HCT116 (cell line): Measurements from ENCODE around the gene NETO1. TPM values are rescaled to one million over a fixed set of nuclear protein-coding genes. Genes with fewer than 3 reads are reported as not detected.

Experiments
- ATAC-seq: fragments of 200-7000 bp; cut with Tn5 transposase; 2 replicates; pipeline ENCODE4 v1.9.1; 2020; ENCODE audit warnings: mild to moderate bottlenecking, moderate library complexity
- BruUV-seq: library from RNA; stranded (reverse); fragments of 400-500 nt; replicated peaks from 2 replicates; lab custom pipeline; 2021; lab: Mats Ljungman, UMichigan
- CTCF ChIA-PET: fragments of 300-600 bp; sonication (Branson Sonifier 250); formaldehyde crosslinking; loops from one replicate; lab custom pipeline; 2021; ENCODE audit warnings: antibody characterized with exemption; lab: Charles Lee
- POLR2A ChIA-PET: fragments of 300-600, 350-600 bp; sonication (Branson Sonifier 250); formaldehyde crosslinking; loops from one replicate; lab custom pipeline; 2021; ENCODE audit warnings: antibody characterized with exemption; lab: Charles Lee
- RAD21 ChIA-PET, 2 experiments: fragments of 300-600 bp; sonication (Branson Sonifier 250); formaldehyde crosslinking; loops; one replicate each; lab custom pipeline; 2023; ENCODE audit warnings: low total read pairs in 2 of 2; ENCODE audit not compliant: uncharacterized antibody in 2 of 2, unreplicated experiment in 2 of 2, low non-redundant PET in 1 of 2; lab: Charles Lee
- DNase-seq: peaks from one replicate; pipeline ENCODE4 v3.0.0-alpha.2; 2010; ENCODE audit warnings: low read depth, low spot score
- H2AFZ ChIP-seq: fragments of 200-600 bp; shearing (Covaris generic), sonication (generic); 2 replicates; pipeline ENCODE4 v1.6.1; 2017; ENCODE audit warnings: low read depth, mixed run types, mixed read lengths, antibody characterized with exemption, low read length; ENCODE audit not compliant: poor library complexity, severe bottlenecking
- H3K27ac ChIP-seq: 2 replicates; pipeline ENCODE4 v1.5.1; 2012; ENCODE audit warnings: low read depth, low read length
- H3K27me3 ChIP-seq: fragments of 200-600 bp; sonication (generic); 2 replicates; pipeline ENCODE4 v1.6.1; 2016; ENCODE audit warnings: mixed run types, low read length, mixed read lengths; ENCODE audit not compliant: insufficient read depth
- H3K36me3 ChIP-seq, 2 experiments: fragments of 200-500 bp in 1 of 2; fragments of 200-600 bp in 1 of 2; sonication (Bioruptor generic) in 1 of 2; sonication (generic) in 1 of 2; 2 replicates each; pipeline versions ENCODE4 v1.5.1 to v1.6.1; 2014 to 2016; ENCODE audit warnings: low read length in 2 of 2, inconsistent platforms in 1 of 2, mixed read lengths in 1 of 2, mixed run types in 1 of 2; ENCODE audit not compliant: insufficient read depth in 2 of 2, control insufficient read depth in 1 of 2
- H3K4me1 ChIP-seq, 2 experiments: fragments of 200-600 bp in 1 of 2; sonication (generic) in 1 of 2; 2 replicates each; pipeline versions ENCODE4 v1.5.1 to v1.6.1; 2012 to 2017; ENCODE audit warnings: low read length in 2 of 2, inconsistent platforms in 1 of 2, mild to moderate bottlenecking in 1 of 2, mixed read lengths in 1 of 2, mixed run types in 1 of 2, moderate library complexity in 1 of 2; ENCODE audit not compliant: insufficient read depth in 2 of 2, control insufficient read depth in 1 of 2
- H3K4me2 ChIP-seq: fragments of 200-600 bp; sonication (generic); 2 replicates; pipeline ENCODE4 v1.6.1; 2017; ENCODE audit warnings: mixed run types, low read length, mixed read lengths
- H3K4me3 ChIP-seq, 2 experiments: fragments of 200-600 bp in 1 of 2; sonication (generic) in 1 of 2; replicated peaks in 1 of 2; 2 replicates each; pipeline ENCODE4 v1.5.1; 2011 to 2016; ENCODE audit warnings: low read length in 2 of 2, control low read depth in 1 of 2, low read depth in 1 of 2, mild to moderate bottlenecking in 1 of 2, mixed read lengths in 1 of 2, mixed run types in 1 of 2
- H3K79me2 ChIP-seq: fragments of 200-600 bp; sonication (generic); 2 replicates; pipeline ENCODE4 v1.6.1; 2017; ENCODE audit warnings: mild to moderate bottlenecking, mixed run types, low read length, moderate library complexity, mixed read lengths; ENCODE audit not compliant: insufficient read depth
- H3K9ac ChIP-seq: fragments of 200-600 bp; sonication (generic); 2 replicates; pipeline ENCODE4 v1.6.1; 2016; ENCODE audit warnings: low read length, mixed read lengths
- H3K9me2 ChIP-seq: fragments of 200-600 bp; sonication (generic), shearing (Covaris generic); 2 replicates; pipeline ENCODE4 v1.6.1; 2017; ENCODE audit warnings: mixed run types, mild to moderate bottlenecking, moderate library complexity; ENCODE audit not compliant: insufficient read depth
- H3K9me3 ChIP-seq, 2 experiments: fragments of 200-500 bp in 1 of 2; fragments of 200-600 bp in 1 of 2; sonication (Bioruptor generic) in 1 of 2; sonication (generic) in 1 of 2; 2 replicates each; pipeline ENCODE4 v1.6.1; 2014 to 2017; ENCODE audit warnings: low read length in 2 of 2, mixed read lengths in 2 of 2, inconsistent platforms in 1 of 2, low read depth in 1 of 2, mild to moderate bottlenecking in 1 of 2, mixed run types in 1 of 2, moderate library complexity in 1 of 2; ENCODE audit not compliant: control insufficient read depth in 1 of 2, insufficient read depth in 1 of 2
- H4K20me1 ChIP-seq: fragments of 200-600 bp; sonication (generic), shearing (Covaris generic); 2 replicates; pipeline ENCODE4 v1.6.1; 2017; ENCODE audit warnings: mixed run types, mild to moderate bottlenecking, moderate library complexity; ENCODE audit not compliant: insufficient read depth
- CBX3 ChIP-seq: IDR thresholded peaks from 2 replicates; pipeline ENCODE4 v1.6.1; 2012; ENCODE audit warnings: low read depth
- CEBPB ChIP-seq: IDR thresholded peaks from 2 replicates; pipeline ENCODE4 v1.6.1; 2012; ENCODE audit warnings: low read depth
- CTCF ChIP-seq, 3 experiments: fragments of 200-600 bp in 1 of 3; sonication (generic) in 1 of 3; IDR thresholded peaks in 2 of 3; conservative IDR thresholded peaks in 1 of 3; 2 replicates each; pipeline ENCODE4 v1.5.1; 2012 to 2017; ENCODE audit warnings: low read depth in 2 of 3, low read length in 2 of 3, antibody characterized with exemption in 1 of 3, borderline replicate concordance in 1 of 3, control low read depth in 1 of 3, mild to moderate bottlenecking in 1 of 3, mixed read lengths in 1 of 3, mixed run types in 1 of 3, moderate library complexity in 1 of 3; ENCODE audit not compliant: insufficient read depth in 1 of 3
- EZH2phosphoT487 ChIP-seq: fragments of 200-600 bp; IDR thresholded peaks from 2 replicates; pipeline ENCODE4 v1.6.1; 2018; ENCODE audit warnings: antibody characterized with exemption, borderline replicate concordance
- FOSL1 ChIP-seq: IDR thresholded peaks from 2 replicates; pipeline ENCODE4 v1.6.1; 2012; ENCODE audit warnings: low read depth
- JUND ChIP-seq: IDR thresholded peaks from 2 replicates; pipeline ENCODE4 v1.6.1; 2012
- MAX ChIP-seq: IDR thresholded peaks from 2 replicates; pipeline ENCODE4 v1.6.1; 2012
- TCF7L2 ChIP-seq: IDR thresholded peaks from 2 replicates; pipeline ENCODE4 v1.7.0; 2011; ENCODE audit warnings: borderline replicate concordance, inconsistent platforms; ENCODE audit not compliant: insufficient read depth, insufficient read length; ENCODE audit errors: extremely low read depth
- YY1 ChIP-seq: IDR thresholded peaks from 2 replicates; pipeline ENCODE4 v1.6.1; 2011; ENCODE audit warnings: low read length, low read depth, moderate library complexity, mild to moderate bottlenecking; ENCODE audit not compliant: insufficient replicate concordance; ENCODE audit errors: extremely low read depth
- ZFX ChIP-seq: fragments of 450-650 bp; IDR thresholded peaks from 2 replicates; pipeline ENCODE4 v1.6.1; 2017
- intact Hi-C: fragments of 100-400 bp; cut with micrococcal nuclease; formaldehyde crosslinking; loops from 2 replicates; pipeline ENCODE4 v1.10.0; 2022
- total RNA-seq: library from RNA; stranded (reverse); gene quantifications from one replicate; pipeline ENCODE4 v1.2.1, GENCODE V29; 2021; ENCODE audit not compliant: unreplicated experiment
- TF ChIP-seq, protein P1 (sequence below): IDR thresholded peaks from 2 replicates; pipeline ENCODE4 v1.6.1; 2011; ENCODE audit warnings: mild to moderate bottlenecking, low read length, moderate library complexity; ENCODE audit not compliant: insufficient replicate concordance; ENCODE audit errors: extremely low read depth

Gene NETO1
- total RNA-seq, 1 experiment from 2014 or later = not detected

DNA sequence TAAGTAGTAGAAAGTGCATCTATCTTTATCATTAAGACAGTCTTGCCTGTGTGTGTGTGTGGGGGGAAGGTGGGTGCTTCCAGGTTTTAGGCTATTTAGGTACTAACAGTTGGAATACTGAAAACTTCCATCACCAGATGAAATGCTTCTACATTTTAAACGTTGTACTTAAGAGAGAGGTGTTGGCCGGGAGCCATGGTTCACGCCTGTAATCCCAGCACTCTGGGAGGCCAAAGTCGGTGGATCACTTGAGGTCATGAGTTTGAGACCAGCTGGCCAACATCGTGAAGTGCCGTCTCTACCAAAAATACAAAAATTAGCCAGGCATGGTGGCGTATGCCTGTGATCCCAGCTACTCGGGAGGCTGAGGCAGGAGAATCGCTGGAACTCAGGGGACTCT lies 4.0 kb downstream of the NETO1 start:
- TF ChIP-seq CEBPB = no peak
- TF ChIP-seq CBX3 = no peak
- TF ChIP-seq ZFX = no peak
- TF ChIP-seq JUND = no peak
- no peak overlapping the region for H3K27ac ChIP-seq
- DNase-seq (no peak), ATAC-seq (no peak)
- no peaks in the 10 kb centered on the region for H3K4me1 ChIP-seq
- H2AFZ ChIP-seq = no peak overlapping the region
- no peak overlapping the region for H3K4me3 ChIP-seq
- H3K9ac ChIP-seq = no peak overlapping the region
- H3K27me3 ChIP-seq = no peaks in the 10 kb centered on the region
- H4K20me1 ChIP-seq = no peaks in the 10 kb centered on the region
- no TSS peak for BruUV-seq
- CTCF ChIA-PET = no interaction called here
- H3K79me2 ChIP-seq = no peaks in the 10 kb centered on the region
- no peaks in the 10 kb centered on the region for H3K36me3 ChIP-seq
- no peaks in the 10 kb centered on the region for H3K9me2 ChIP-seq
- intact Hi-C loops = no loop called here
- peaks cover 5 to 14% of the 10 kb centered on the region in 2 experiments; a peak in 2 of 4 replicates for H3K9me3 ChIP-seq
- H3K4me2 ChIP-seq = no peak overlapping the region
- POLR2A ChIA-PET = no interaction called here
- RAD21 ChIA-PET = no interaction called here

DNA sequence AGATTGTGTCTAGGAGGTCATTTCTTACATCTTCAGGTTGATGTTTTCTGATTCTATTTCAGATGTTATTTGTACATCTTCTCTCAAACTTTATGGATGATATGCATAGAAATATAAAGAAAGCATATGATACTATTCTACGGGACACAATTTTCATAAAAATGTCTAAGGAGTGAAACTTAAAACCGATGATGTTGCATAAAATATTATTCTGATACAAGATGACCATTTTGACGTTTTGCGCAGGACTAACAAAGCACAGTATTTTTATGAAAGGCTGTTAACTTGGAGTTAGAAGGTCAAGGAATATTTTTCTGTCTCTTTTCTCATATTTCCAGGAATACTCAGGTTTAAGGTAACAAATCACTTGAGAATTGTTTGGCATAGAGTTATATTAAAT lies 8.7 kb downstream of the NETO1 start:
- Histone ChIP-seq H3K4me1 (no peaks in the 10 kb centered on the region), H4K20me1 (no peaks in the 10 kb centered on the region), H2AFZ (no peak overlapping the region), H3K9ac (no peak overlapping the region), H3K9me2 (no peaks in the 10 kb centered on the region), H3K79me2 (no peaks in the 10 kb centered on the region), H3K4me2 (no peak overlapping the region), H3K36me3 (no peaks in the 10 kb centered on the region), H3K9me3 (peaks cover 0 to 17% of the 10 kb centered on the region in 2 experiments; a peak in 2 of 4 replicates), H3K4me3 (no peak overlapping the region), H3K27ac (no peak overlapping the region), H3K27me3 (no peaks in the 10 kb centered on the region)
- no peak for TF ChIP-seq TCF7L2
- no peak for TF ChIP-seq YY1
- no peak for TF ChIP-seq EZH2phosphoT487
- TF ChIP-seq CTCF (IDR thresholded peaks at IDR 0.05 in 2 of 3, conservative IDR thresholded peaks at IDR 0.05 in 1 of 3; ENCODE audit: borderline replicate concordance in 1 of 3, insufficient read depth in 1 of 3, low read depth in 2 of 3, low read length in 2 of 3) = no peak
- TF ChIP-seq FOSL1 = no peak
- no peak for TF ChIP-seq ZFX
- no peak for TF ChIP-seq CEBPB
- TF ChIP-seq MAX = no peak
- TF ChIP-seq, protein P1, sequence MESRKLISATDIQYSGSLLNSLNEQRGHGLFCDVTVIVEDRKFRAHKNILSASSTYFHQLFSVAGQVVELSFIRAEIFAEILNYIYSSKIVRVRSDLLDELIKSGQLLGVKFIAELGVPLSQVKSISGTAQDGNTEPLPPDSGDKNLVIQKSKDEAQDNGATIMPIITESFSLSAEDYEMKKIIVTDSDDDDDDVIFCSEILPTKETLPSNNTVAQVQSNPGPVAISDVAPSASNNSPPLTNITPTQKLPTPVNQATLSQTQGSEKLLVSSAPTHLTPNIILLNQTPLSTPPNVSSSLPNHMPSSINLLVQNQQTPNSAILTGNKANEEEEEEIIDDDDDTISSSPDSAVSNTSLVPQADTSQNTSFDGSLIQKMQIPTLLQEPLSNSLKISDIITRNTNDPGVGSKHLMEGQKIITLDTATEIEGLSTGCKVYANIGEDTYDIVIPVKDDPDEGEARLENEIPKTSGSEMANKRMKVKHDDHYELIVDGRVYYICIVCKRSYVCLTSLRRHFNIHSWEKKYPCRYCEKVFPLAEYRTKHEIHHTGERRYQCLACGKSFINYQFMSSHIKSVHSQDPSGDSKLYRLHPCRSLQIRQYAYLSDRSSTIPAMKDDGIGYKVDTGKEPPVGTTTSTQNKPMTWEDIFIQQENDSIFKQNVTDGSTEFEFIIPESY = no peak
- no TSS peak for BruUV-seq
- intact Hi-C loops = no loop called here
- ChIA-PET POLR2A (no interaction called here), RAD21 (no interaction called here), CTCF (no interaction called here)
- ATAC-seq (no peak), DNase-seq (no peak)
